ENCODE data around the gene CAPN8. TPM values are rescaled to one million over a fixed set of nuclear protein-coding genes. Genes with fewer than 3 reads are reported as not detected.

Gene CAPN8
- total and polyA plus RNA-seq, 4 donors: 0.08 to 0.16 TPM; not detected in 2

DNA sequence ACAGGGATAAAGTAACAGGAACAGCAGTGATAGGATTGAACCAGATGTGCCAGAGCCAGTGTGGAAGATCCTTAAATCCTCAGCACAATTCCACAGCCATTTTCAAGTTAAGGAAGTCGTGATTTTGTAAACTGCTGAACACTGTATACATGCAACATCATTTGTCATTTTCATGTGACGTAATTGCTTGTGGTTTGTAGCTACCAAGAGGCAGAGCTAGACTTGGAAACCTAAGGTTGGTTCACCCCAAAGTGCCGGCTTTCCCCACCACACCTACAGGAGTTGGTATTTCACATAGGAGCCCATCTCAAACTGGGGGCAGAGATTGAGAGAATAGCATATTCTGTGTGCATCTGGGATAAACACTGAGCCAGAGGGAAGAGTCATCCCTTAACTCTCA, 113.9 kb downstream of the CAPN8 start:
- no peak for DNase-seq (ENCODE audit: low spot score)
- H3K4me1 ChIP-seq (ENCODE audit: control insufficient read depth in 4 of 4, insufficient read depth in 4 of 4, low read length in 3 of 4): no peaks in the 10 kb centered on the region
- no peaks in the 10 kb centered on the region for H3K27me3 ChIP-seq (ENCODE audit: control insufficient read depth in 4 of 4, insufficient read depth in 4 of 4, low read length in 3 of 4)
- no peaks in the 10 kb centered on the region for H3K9me3 ChIP-seq (ENCODE audit: control insufficient read depth in 4 of 4, low read length in 3 of 4)
- WGBS: 74% methylated on average over 3 of the region's 3 CpGs
- TF ChIP-seq, protein P1, sequence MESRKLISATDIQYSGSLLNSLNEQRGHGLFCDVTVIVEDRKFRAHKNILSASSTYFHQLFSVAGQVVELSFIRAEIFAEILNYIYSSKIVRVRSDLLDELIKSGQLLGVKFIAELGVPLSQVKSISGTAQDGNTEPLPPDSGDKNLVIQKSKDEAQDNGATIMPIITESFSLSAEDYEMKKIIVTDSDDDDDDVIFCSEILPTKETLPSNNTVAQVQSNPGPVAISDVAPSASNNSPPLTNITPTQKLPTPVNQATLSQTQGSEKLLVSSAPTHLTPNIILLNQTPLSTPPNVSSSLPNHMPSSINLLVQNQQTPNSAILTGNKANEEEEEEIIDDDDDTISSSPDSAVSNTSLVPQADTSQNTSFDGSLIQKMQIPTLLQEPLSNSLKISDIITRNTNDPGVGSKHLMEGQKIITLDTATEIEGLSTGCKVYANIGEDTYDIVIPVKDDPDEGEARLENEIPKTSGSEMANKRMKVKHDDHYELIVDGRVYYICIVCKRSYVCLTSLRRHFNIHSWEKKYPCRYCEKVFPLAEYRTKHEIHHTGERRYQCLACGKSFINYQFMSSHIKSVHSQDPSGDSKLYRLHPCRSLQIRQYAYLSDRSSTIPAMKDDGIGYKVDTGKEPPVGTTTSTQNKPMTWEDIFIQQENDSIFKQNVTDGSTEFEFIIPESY (IDR thresholded peaks at IDR 0.05): no peak
- TF ChIP-seq RXRA (IDR thresholded peaks at IDR 0.05) (no peak), RAD21 (IDR thresholded peaks at IDR 0.05) (no peak), TAF1 (conservative IDR thresholded peaks at IDR 0.05) (no peak), NR2F2 (IDR thresholded peaks at IDR 0.05) (no peak), FOXA2 (IDR thresholded peaks at IDR 0.05) (no peak), GABPA (IDR thresholded peaks at IDR 0.05 in 1 of 2, conservative IDR thresholded peaks at IDR 0.05 in 1 of 2) (no peak), SP1 (IDR thresholded peaks at IDR 0.05) (no peak), FOXA1 (IDR thresholded peaks at IDR 0.05) (no peak), EGR1 (IDR thresholded peaks at IDR 0.05; ENCODE audit: low read depth in 2 of 2) (no peak), HNF4A (conservative IDR thresholded peaks at IDR 0.05) (no peak), YY1 (IDR thresholded peaks at IDR 0.05) (no peak), JUND (IDR thresholded peaks at IDR 0.05) (no peak), HNF4G (IDR thresholded peaks at IDR 0.05) (no peak)
- TF ChIP-seq, protein P2, sequence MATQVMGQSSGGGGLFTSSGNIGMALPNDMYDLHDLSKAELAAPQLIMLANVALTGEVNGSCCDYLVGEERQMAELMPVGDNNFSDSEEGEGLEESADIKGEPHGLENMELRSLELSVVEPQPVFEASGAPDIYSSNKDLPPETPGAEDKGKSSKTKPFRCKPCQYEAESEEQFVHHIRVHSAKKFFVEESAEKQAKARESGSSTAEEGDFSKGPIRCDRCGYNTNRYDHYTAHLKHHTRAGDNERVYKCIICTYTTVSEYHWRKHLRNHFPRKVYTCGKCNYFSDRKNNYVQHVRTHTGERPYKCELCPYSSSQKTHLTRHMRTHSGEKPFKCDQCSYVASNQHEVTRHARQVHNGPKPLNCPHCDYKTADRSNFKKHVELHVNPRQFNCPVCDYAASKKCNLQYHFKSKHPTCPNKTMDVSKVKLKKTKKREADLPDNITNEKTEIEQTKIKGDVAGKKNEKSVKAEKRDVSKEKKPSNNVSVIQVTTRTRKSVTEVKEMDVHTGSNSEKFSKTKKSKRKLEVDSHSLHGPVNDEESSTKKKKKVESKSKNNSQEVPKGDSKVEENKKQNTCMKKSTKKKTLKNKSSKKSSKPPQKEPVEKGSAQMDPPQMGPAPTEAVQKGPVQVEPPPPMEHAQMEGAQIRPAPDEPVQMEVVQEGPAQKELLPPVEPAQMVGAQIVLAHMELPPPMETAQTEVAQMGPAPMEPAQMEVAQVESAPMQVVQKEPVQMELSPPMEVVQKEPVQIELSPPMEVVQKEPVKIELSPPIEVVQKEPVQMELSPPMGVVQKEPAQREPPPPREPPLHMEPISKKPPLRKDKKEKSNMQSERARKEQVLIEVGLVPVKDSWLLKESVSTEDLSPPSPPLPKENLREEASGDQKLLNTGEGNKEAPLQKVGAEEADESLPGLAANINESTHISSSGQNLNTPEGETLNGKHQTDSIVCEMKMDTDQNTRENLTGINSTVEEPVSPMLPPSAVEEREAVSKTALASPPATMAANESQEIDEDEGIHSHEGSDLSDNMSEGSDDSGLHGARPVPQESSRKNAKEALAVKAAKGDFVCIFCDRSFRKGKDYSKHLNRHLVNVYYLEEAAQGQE (IDR thresholded peaks at IDR 0.05): no peak
- TF ChIP-seq, protein P3, sequence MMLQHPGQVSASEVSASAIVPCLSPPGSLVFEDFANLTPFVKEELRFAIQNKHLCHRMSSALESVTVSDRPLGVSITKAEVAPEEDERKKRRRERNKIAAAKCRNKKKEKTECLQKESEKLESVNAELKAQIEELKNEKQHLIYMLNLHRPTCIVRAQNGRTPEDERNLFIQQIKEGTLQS (IDR thresholded peaks at IDR 0.05): no peak
- TF ChIP-seq, protein P4, sequence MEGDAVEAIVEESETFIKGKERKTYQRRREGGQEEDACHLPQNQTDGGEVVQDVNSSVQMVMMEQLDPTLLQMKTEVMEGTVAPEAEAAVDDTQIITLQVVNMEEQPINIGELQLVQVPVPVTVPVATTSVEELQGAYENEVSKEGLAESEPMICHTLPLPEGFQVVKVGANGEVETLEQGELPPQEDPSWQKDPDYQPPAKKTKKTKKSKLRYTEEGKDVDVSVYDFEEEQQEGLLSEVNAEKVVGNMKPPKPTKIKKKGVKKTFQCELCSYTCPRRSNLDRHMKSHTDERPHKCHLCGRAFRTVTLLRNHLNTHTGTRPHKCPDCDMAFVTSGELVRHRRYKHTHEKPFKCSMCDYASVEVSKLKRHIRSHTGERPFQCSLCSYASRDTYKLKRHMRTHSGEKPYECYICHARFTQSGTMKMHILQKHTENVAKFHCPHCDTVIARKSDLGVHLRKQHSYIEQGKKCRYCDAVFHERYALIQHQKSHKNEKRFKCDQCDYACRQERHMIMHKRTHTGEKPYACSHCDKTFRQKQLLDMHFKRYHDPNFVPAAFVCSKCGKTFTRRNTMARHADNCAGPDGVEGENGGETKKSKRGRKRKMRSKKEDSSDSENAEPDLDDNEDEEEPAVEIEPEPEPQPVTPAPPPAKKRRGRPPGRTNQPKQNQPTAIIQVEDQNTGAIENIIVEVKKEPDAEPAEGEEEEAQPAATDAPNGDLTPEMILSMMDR (IDR thresholded peaks at IDR 0.05; ENCODE audit: low read depth, low read length, missing input control): no peak
- no peak overlapping the region for H3K4me3 ChIP-seq (ENCODE audit: low read depth in 1 of 3, low read length in 3 of 3)
- H3K9ac ChIP-seq (ENCODE audit: low read depth in 1 of 2, low read length in 2 of 2): no peak overlapping the region
- no peak overlapping the region for H3K27ac ChIP-seq (ENCODE audit: low read depth in 1 of 2, low read length in 2 of 2)
- no peaks in the 10 kb centered on the region for H3K36me3 ChIP-seq (ENCODE audit: control insufficient read depth in 4 of 4, insufficient read depth in 3 of 4, low read depth in 1 of 4, low read length in 3 of 4)

DNA sequence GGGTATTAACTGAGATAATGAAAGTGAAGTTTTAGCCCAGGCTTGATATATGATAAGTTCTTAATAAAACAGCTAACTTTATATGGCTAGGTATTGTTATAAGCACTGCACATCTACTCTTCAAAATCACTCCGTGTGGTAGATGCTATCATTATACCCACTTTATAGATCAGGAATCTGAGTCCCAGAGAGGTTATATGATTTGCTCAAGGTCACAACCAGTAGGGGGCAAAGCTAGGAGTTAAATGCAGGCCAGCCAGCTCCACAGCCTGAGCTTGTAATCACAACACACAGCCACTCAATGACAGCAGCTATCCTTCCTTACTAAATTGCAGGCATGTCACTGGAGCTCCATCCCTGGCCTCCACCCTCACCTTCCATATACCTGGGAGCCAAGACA, 115.8 kb downstream of the CAPN8 start:
- H3K9ac ChIP-seq (ENCODE audit: low read depth in 1 of 2, low read length in 2 of 2): no peak overlapping the region
- H3K4me3 ChIP-seq (ENCODE audit: low read depth in 1 of 3, low read length in 3 of 3): no peak overlapping the region
- H3K4me1 ChIP-seq (ENCODE audit: control insufficient read depth in 4 of 4, insufficient read depth in 4 of 4, low read length in 3 of 4): no peaks in the 10 kb centered on the region
- 91% methylated on average over 1 of the region's 1 CpG for WGBS
- no peak for DNase-seq (ENCODE audit: low spot score)
- no peaks in the 10 kb centered on the region for H3K27me3 ChIP-seq (ENCODE audit: control insufficient read depth in 4 of 4, insufficient read depth in 4 of 4, low read length in 3 of 4)
- H3K27ac ChIP-seq (ENCODE audit: low read depth in 1 of 2, low read length in 2 of 2): no peak overlapping the region
- no peaks in the 10 kb centered on the region for H3K9me3 ChIP-seq (ENCODE audit: control insufficient read depth in 4 of 4, low read length in 3 of 4)
- no peaks in the 10 kb centered on the region for H3K36me3 ChIP-seq (ENCODE audit: control insufficient read depth in 4 of 4, insufficient read depth in 3 of 4, low read depth in 1 of 4, low read length in 3 of 4)
- TF ChIP-seq RXRA (IDR thresholded peaks at IDR 0.05): no peak
- TF ChIP-seq, protein P2 (IDR thresholded peaks at IDR 0.05): no peak
- TF ChIP-seq JUND (IDR thresholded peaks at IDR 0.05): no peak
- no peak for TF ChIP-seq TAF1 (conservative IDR thresholded peaks at IDR 0.05)
- TF ChIP-seq EGR1 (IDR thresholded peaks at IDR 0.05; ENCODE audit: low read depth in 2 of 2): no peak
- no peak for TF ChIP-seq HNF4G (IDR thresholded peaks at IDR 0.05)
- no peak for TF ChIP-seq NR2F2 (IDR thresholded peaks at IDR 0.05)
- no peak for TF ChIP-seq SP1 (IDR thresholded peaks at IDR 0.05)
- TF ChIP-seq FOXA2 (IDR thresholded peaks at IDR 0.05): no peak
- TF ChIP-seq, protein P3 (IDR thresholded peaks at IDR 0.05): no peak
- no peak for TF ChIP-seq GABPA (IDR thresholded peaks at IDR 0.05 in 1 of 2, conservative IDR thresholded peaks at IDR 0.05 in 1 of 2)
- TF ChIP-seq RAD21 (IDR thresholded peaks at IDR 0.05): no peak
- TF ChIP-seq FOXA1 (IDR thresholded peaks at IDR 0.05): no peak
- TF ChIP-seq, protein P5, sequence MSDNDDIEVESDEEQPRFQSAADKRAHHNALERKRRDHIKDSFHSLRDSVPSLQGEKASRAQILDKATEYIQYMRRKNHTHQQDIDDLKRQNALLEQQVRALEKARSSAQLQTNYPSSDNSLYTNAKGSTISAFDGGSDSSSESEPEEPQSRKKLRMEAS (IDR thresholded peaks at IDR 0.05): no peak
